Gastroesophageal sphincter (tissue), 4 donors: ENCODE results near the gene RNF123. TPM values are rescaled to one million over a fixed set of nuclear protein-coding genes. Genes with fewer than 3 reads are reported as not detected.

Experiments used
- ATAC-seq: fragments of 150-250 bp; one replicate; pipeline ENCODE4 v1.9.1; 2016; ENCODE audit warnings: mild to moderate bottlenecking, moderate library complexity
- H3K27ac ChIP-seq, 4 donors: fragments of 200-600 bp; sonication (generic) in 3 of 4; 1 replicate in 3 of 4; 2 replicates in 1 of 4; pipeline ENCODE4 v1.5.1; 2016 to 2019
- H3K27me3 ChIP-seq: fragments of 200-600 bp; sonication (generic); one replicate; pipeline ENCODE4 v1.5.1; 2019
- H3K36me3 ChIP-seq, 2 donors: fragments of 200-600 bp; sonication (generic); one replicate each; pipeline ENCODE4 v1.5.1; 2019; ENCODE audit warnings: control low read depth in 1 of 2
- H3K4me1 ChIP-seq, 3 donors: fragments of 200-600 bp; sonication (generic); 1 replicate in 2 of 3; 2 replicates in 1 of 3; pipeline ENCODE4 v1.5.1; 2016 to 2019; ENCODE audit warnings: control low read depth in 2 of 3
- H3K4me3 ChIP-seq, 2 donors: fragments of 200-600 bp; sonication (generic); one replicate each; pipeline ENCODE4 v1.5.1; 2019; ENCODE audit warnings: mild to moderate bottlenecking in 1 of 2, moderate library complexity in 1 of 2
- H3K9me3 ChIP-seq, 3 donors: fragments of 200-600 bp; sonication (generic); one replicate each; pipeline ENCODE4 v1.5.1; 2017 to 2019; ENCODE audit warnings: control low read depth in 2 of 3
- EP300 ChIP-seq: sonication (generic); formaldehyde crosslinking; IDR thresholded peaks from one replicate; pipeline ENCODE4 v1.6.1; 2017; ENCODE audit warnings: antibody characterized with exemption, mild to moderate bottlenecking
- POLR2A ChIP-seq, 2 donors: fragments of 450-650 bp; IDR thresholded peaks; one replicate each; pipeline ENCODE4 v1.6.1; 2017; ENCODE audit warnings: antibody characterized with exemption in 2 of 2, mild to moderate bottlenecking in 2 of 2, moderate library complexity in 1 of 2
- POLR2AphosphoS5 ChIP-seq: sonication (generic); formaldehyde crosslinking; IDR thresholded peaks from one replicate; pipeline ENCODE4 v1.6.1; 2017; ENCODE audit warnings: antibody characterized with exemption
- WGBS, 2 donors: methylation state at CpG; one replicate each; pipeline ENCODE4 v1.1.5; 2018; ENCODE audit warnings: low coverage in 1 of 2; 5-methylcytosine and 5-hydroxymethylcytosine counted together
- total RNA-seq, 4 donors: library from RNA; depleted of rRNA; stranded (reverse); fragments of >200 nt; gene quantifications; one replicate each; pipeline ENCODE4 v1.1.0, GENCODE V29; 2016
- TF ChIP-seq, protein P1 (sequence below), 4 experiments: fragments of 200-600 bp in 2 of 4; fragments of 450-650 bp in 2 of 4; sonication (generic) in 1 of 4; IDR thresholded peaks; one replicate each; pipeline ENCODE4 v1.5.1; 2017 to 2019; ENCODE audit warnings: antibody characterized with exemption in 4 of 4, mild to moderate bottlenecking in 2 of 4, moderate library complexity in 2 of 4

RNF123 gene
- total RNA-seq, 4 donors from 2014 or later = 18.5 to 31.2 (median 21.8) TPM

DNA sequence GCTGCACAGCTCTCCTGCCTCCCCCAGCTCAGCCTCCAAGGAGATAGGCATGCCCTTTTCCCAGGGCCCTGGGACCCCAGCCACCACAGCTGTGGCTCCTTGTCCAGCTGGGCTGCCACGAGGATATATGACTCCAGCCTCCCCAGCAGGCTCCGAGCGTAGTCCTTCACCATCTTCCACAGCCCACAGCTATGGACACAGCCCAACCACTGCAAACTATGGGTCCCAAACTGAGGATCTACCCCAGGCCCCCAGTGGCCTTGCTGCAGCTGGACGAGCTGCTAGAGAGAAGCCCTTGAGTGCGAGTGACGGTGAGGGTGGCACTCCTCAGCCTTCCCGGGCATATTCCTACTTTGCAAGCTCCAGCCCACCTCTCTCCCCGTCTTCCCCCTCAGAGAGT is 35.7 kb upstream of the RNF123 start:
- Histone ChIP-seq H3K4me3 (no peak overlapping the region), H3K36me3 (no peaks in the 10 kb centered on the region), H3K9me3 (no peaks in the 10 kb centered on the region), H3K4me1 (peaks cover 0 to 5% (median 0%) of the 10 kb centered on the region in 3 donors), H3K27ac (no peak overlapping the region), H3K27me3 (peaks cover 15% of the 10 kb centered on the region)
- no peak for ATAC-seq
- TF ChIP-seq, protein P1, sequence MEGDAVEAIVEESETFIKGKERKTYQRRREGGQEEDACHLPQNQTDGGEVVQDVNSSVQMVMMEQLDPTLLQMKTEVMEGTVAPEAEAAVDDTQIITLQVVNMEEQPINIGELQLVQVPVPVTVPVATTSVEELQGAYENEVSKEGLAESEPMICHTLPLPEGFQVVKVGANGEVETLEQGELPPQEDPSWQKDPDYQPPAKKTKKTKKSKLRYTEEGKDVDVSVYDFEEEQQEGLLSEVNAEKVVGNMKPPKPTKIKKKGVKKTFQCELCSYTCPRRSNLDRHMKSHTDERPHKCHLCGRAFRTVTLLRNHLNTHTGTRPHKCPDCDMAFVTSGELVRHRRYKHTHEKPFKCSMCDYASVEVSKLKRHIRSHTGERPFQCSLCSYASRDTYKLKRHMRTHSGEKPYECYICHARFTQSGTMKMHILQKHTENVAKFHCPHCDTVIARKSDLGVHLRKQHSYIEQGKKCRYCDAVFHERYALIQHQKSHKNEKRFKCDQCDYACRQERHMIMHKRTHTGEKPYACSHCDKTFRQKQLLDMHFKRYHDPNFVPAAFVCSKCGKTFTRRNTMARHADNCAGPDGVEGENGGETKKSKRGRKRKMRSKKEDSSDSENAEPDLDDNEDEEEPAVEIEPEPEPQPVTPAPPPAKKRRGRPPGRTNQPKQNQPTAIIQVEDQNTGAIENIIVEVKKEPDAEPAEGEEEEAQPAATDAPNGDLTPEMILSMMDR (IDR thresholded peaks at IDR 0.05) = no peak
- TF ChIP-seq POLR2A (IDR thresholded peaks at IDR 0.05) (no peak), EP300 (no peak), POLR2AphosphoS5 (no peak)
- WGBS, 2 donors = 60 to 83% methylated on average over 1 of the region's 8 CpGs

DNA sequence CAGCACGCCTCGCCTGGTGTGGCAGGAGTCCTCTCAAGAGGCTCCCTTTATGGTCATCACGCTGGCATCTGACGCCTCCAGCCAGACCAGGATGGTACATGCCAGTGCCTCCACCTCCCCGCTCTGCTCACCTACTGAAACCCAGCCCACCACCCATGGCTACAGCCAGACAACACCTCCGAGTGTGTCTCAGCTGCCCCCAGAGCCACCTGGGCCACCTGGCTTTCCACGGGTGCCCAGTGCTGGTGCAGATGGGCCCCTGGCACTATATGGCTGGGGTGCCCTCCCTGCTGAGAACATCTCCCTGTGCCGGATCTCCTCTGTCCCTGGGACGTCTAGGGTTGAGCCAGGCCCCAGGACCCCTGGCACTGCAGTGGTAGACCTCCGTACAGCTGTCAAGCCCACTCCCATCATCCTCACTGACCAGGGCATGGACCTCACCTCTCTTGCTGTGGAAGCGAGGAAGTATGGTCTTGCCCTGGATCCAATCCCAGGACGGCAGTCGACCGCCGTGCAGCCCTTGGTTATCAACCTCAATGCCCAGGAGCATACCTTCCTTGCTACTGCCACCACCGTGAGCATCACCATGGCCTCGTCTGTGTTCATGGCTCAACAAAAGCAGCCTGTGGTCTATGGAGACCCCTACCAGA is 35.1 kb upstream of the RNF123 start:
- no peak for ATAC-seq
- no CpG with 5 or more reads among the region's 17 CpGs for WGBS, 2 donors
- H3K36me3 ChIP-seq = no peaks in the 10 kb centered on the region

DNA sequence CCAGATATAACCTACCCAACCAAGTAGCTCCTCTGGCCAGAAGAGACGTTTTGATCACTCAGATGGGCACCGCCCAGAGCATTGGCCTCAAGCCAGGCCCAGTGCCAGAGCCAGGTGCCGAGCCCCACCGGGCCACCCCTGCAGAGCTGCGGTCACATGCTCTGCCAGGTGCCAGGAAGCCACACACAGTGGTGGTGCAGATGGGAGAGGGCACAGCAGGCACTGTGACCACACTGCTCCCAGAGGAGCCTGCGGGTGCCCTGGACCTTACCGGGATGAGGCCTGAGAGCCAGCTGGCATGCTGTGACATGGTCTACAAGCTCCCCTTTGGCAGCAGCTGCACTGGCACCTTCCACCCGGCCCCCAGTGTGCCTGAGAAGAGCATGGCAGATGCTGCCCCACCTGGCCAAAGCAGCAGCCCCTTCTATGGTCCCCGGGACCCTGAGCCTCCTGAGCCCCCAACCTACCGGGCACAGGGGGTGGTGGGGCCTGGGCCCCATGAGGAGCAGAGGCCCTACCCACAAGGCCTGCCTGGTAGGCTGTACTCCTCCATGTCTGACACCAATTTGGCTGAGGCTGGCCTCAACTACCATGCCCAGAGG is 34.3 kb upstream of the RNF123 start:
- 100% methylated on average over 1 of the region's 10 CpGs; no CpG with 5 or more reads in 1 of the 2 donors for WGBS, 2 donors
- Histone ChIP-seq H3K4me1 (peaks cover 0 to 5% (median 0%) of the 10 kb centered on the region in 3 donors), H3K27me3 (peaks cover 15% of the 10 kb centered on the region), H3K9me3 (no peaks in the 10 kb centered on the region), H3K4me3 (no peak overlapping the region), H3K27ac (no peak overlapping the region), H3K36me3 (no peaks in the 10 kb centered on the region)
- TF ChIP-seq EP300 (no peak), POLR2A (IDR thresholded peaks at IDR 0.05) (no peak), POLR2AphosphoS5 (no peak)
- TF ChIP-seq, protein P1 (IDR thresholded peaks at IDR 0.05) = no peak
- ATAC-seq = no peak

More for the DNA sequence above, 35.1 kb upstream of the RNF123 start:
- TF ChIP-seq POLR2AphosphoS5 = no peak
- TF ChIP-seq, protein P1 (IDR thresholded peaks at IDR 0.05) = no peak
- no peak for TF ChIP-seq POLR2A (IDR thresholded peaks at IDR 0.05)
- no peak for TF ChIP-seq EP300
- peaks cover 15% of the 10 kb centered on the region for H3K27me3 ChIP-seq
- no peak overlapping the region for H3K4me3 ChIP-seq
- no peaks in the 10 kb centered on the region for H3K9me3 ChIP-seq
- H3K4me1 ChIP-seq = peaks cover 0 to 5% (median 0%) of the 10 kb centered on the region in 3 donors
- no peak overlapping the region for H3K27ac ChIP-seq

DNA sequence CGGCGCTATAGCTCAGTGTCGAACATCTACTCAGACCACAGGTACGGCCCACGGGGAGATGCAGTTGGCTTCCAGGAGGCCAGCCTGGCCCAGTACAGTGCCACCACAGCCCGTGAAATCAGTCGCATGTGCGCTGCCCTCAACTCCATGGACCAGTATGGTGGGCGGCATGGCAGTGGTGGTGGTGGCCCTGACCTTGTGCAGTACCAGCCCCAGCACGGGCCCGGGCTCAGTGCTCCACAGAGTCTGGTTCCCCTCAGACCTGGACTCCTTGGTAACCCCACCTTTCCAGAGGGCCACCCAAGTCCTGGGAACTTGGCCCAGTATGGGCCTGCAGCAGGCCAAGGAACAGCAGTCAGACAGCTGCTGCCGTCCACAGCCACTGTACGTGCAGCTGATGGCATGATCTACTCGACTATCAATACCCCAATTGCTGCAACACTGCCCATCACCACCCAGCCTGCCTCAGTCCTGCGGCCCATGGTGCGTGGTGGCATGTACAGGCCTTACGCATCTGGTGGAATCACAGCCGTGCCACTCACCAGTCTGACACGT is 33.5 kb upstream of the RNF123 start:
- TF ChIP-seq, protein P1 (IDR thresholded peaks at IDR 0.05) = no peak
- TF ChIP-seq EP300 (no peak), POLR2A (IDR thresholded peaks at IDR 0.05) (no peak), POLR2AphosphoS5 (no peak)
- 97 to 100% methylated on average over 5 of the region's 19 CpGs for whole genome bisulfite sequencing, 2 donors
- no peak overlapping the region for H3K4me3 ChIP-seq
- no peak for ATAC-seq
- H3K4me1 ChIP-seq = peaks cover 0 to 5% (median 0%) of the 10 kb centered on the region in 3 donors
- peaks cover 15% of the 10 kb centered on the region for H3K27me3 ChIP-seq
- H3K27ac ChIP-seq = no peak overlapping the region
- H3K9me3 ChIP-seq = no peaks in the 10 kb centered on the region
- no peaks in the 10 kb centered on the region for H3K36me3 ChIP-seq
